Measurements from ENCODE around the gene CCDC170. TPM values are rescaled to one million over a fixed set of nuclear protein-coding genes. Genes with fewer than 3 reads are reported as not detected.

CCDC170 gene
- total and polyA plus RNA-seq, 9 donors, result 3.8 to 19.8 (median 8.9) TPM

- no peaks in the 10 kb centered on the region for H3K9me3 ChIP-seq
- no peaks in the 10 kb centered on the region for H3K27me3 ChIP-seq
- TF ChIP-seq EP300 (IDR thresholded peaks at IDR 0.05) (no peak), POLR2A (IDR thresholded peaks at IDR 0.05) (no peak), CTCF (IDR thresholded peaks at IDR 0.05) (no peak)
- 85 to 92% (median 91%) methylated on average over 6 of the region's 6 CpGs for WGBS, 3 donors
- DNase-seq, result no peak
- intact Hi-C loops (cut with DNase I), result loop anchor here in 1 of 4 donors (5.0 kb wide), 1 partner anchor 36 kb away; no protein-coding TSS in a partner anchor
- H3K27ac ChIP-seq, result no peak overlapping the region
- H3K4me1 ChIP-seq (ENCODE audit: insufficient read depth), result peaks cover 3% of the 10 kb centered on the region
- no peaks in the 10 kb centered on the region for H3K36me3 ChIP-seq
- no peak overlapping the region for H3K4me3 ChIP-seq
Observed at GRCh38 chr6:151478670-151479069, 15.1 kb upstream of the CCDC170 start.

- intact Hi-C loops (cut with DNase I), result no loop called here
- no peaks in the 10 kb centered on the region for H3K9me3 ChIP-seq
- H3K36me3 ChIP-seq, result no peaks in the 10 kb centered on the region
- peaks cover 1% of the 10 kb centered on the region for H3K4me1 ChIP-seq (ENCODE audit: insufficient read depth)
- DNase-seq, result no peak
- H3K27me3 ChIP-seq, result no peaks in the 10 kb centered on the region
- H3K4me3 ChIP-seq, result no peak overlapping the region
- H3K27ac ChIP-seq, result peak overlapping the region in 1 of 2 donors; percentile 74
- no peak for TF ChIP-seq POLR2A (IDR thresholded peaks at IDR 0.05)
- TF ChIP-seq EP300 (IDR thresholded peaks at IDR 0.05), result no peak
- no peak for TF ChIP-seq CTCF (IDR thresholded peaks at IDR 0.05)
Observed at GRCh38 chr6:151481786-151482185, 12.0 kb upstream of the CCDC170 start.

GRCh38 chr6:151482290-151482689, 11.5 kb upstream of the CCDC170 start:
- WGBS, 3 donors, result 2 to 3% (median 2%) methylated on average over 5 of the region's 5 CpGs
- Histone ChIP-seq H3K27ac (peak overlapping the region; percentile 51 to 74), H3K4me1 (ENCODE audit: insufficient read depth) (peaks cover 1% of the 10 kb centered on the region), H3K9me3 (no peaks in the 10 kb centered on the region), H3K27me3 (no peaks in the 10 kb centered on the region), H3K36me3 (no peaks in the 10 kb centered on the region), H3K4me3 (no peak overlapping the region)
- no peak for DNase-seq
- intact Hi-C loops (cut with DNase I), result no loop called here
- TF ChIP-seq POLR2A (IDR thresholded peaks at IDR 0.05) (no peak), CTCF (IDR thresholded peaks at IDR 0.05) (no peak), EP300 (IDR thresholded peaks at IDR 0.05) (no peak)

GRCh38 chr6:151483994-151484393, 9.8 kb upstream of the CCDC170 start:
- no peak overlapping the region for H3K27ac ChIP-seq
- H3K4me1 ChIP-seq (ENCODE audit: insufficient read depth), result peaks cover 1% of the 10 kb centered on the region
- no peaks in the 10 kb centered on the region for H3K36me3 ChIP-seq
- no peaks in the 10 kb centered on the region for H3K27me3 ChIP-seq
- no peak overlapping the region for H3K4me3 ChIP-seq
- no peaks in the 10 kb centered on the region for H3K9me3 ChIP-seq
- DNase-seq, result no peak
- TF ChIP-seq POLR2A (IDR thresholded peaks at IDR 0.05) (no peak), EP300 (IDR thresholded peaks at IDR 0.05) (no peak), CTCF (IDR thresholded peaks at IDR 0.05) (no peak)
- intact Hi-C loops (cut with DNase I), result no loop called here

GRCh38 chr6:151488226-151488625, 5.6 kb upstream of the CCDC170 start:
- DNase-seq, result no peak
- H3K4me3 ChIP-seq, result no peak overlapping the region
- intact Hi-C loops (cut with DNase I), result no loop called here
- peaks cover 4% of the 10 kb centered on the region for H3K4me1 ChIP-seq (ENCODE audit: insufficient read depth)
- no peaks in the 10 kb centered on the region for H3K36me3 ChIP-seq
- H3K27me3 ChIP-seq, result no peaks in the 10 kb centered on the region
- TF ChIP-seq CTCF (IDR thresholded peaks at IDR 0.05) (no peak), EP300 (IDR thresholded peaks at IDR 0.05) (no peak), POLR2A (IDR thresholded peaks at IDR 0.05) (no peak)
- H3K9me3 ChIP-seq, result no peaks in the 10 kb centered on the region
- peak overlapping the region in 1 of 2 donors; percentile 18 for H3K27ac ChIP-seq
- 13 to 20% (median 14%) methylated on average over 2 of the region's 2 CpGs for WGBS, 3 donors
